NCI-H748 (cell line): ENCODE results near the gene KMT5C.

ENCODE experiments used
- DNase-seq: peaks from one replicate; lab custom pipeline; 2025; ENCODE audit not compliant: unreplicated experiment; lab: John Stamatoyannopoulos, UW

Gene KMT5C

DNA sequence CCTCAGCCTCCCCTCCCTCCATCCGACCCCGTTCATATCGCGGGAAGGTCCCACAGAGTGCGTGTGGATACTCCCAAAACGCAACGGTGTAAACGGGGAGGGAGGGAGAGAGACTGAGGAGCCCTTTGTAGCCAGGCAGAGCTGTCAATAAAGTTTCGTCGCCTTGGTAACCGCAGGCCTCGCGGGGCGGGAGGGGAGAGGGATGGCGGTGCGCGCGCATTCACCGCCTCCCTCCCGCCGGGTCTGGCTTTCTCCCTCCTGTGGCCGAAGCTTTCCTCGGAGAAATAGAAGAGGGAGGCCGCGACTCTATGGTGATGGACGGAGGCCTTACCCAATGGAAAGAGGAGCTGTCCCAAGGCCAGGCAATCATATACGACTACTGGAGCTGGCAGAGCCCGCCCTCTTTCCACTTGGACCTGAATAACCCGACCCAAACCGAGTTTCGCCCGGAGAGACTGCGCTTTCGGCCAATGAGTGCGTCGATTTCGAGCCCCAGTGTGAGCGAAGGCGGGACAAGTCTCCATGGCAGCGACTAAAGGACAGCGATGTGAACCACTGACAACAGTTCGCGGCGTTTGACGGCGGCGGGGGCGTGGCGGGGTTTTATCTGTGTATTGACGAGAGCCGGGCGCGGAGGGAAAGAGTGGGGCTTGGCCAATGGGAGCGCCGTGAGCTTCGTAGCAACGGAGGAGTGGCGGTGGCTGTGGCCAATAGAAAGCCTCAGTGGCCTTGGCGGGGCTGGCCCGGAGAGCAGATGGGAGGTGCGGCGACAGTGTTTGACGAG, at the start of gene KMT5C:
Gene KMT5C, plus strand, starts transcription at position 772 of the 784 bp plus-strand sequence. CDS start 2,061 bp downstream, outside the sequence.
- peak; percentile 100 for DNase-seq

DNA sequence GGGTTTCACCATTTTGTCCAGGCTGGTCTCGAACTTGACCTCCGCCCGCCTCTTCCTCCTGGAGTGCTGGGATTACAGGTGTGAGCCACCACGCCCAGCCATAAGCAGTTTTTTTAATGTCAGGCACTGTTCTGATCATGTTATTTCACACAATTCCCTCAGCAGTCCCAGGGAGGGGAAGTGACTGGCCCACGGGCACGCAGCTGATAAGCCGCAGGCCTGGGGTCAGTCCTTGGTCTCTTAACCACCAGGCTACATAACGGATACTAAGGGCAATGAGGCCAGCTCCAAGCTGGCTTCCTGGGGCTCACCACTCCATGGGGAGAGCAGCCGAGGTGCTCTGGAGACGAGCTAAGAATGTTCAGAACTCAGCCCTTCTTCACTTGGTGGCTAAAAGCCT, 42.4 kb upstream of the KMT5C start:
- DNase-seq = no peak

DNA sequence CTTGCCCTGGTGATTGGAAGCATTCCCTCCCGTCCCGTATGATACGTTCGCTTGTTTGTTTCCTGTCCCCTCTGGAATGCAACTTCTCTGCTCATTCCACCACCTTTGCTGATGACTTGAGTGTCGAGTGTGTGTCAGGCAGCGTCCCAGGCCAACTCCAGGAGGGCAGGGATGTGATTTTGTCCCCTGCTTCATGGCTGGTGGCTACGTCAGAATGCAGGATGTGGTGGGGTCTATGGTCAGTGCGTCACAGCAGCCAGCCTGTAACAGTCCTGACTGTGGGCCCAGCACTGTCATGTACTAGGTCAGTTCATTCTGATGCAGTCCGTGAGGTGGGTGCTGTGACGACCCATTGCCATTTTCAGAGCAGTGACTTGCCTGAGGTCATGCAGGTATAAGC, 39.7 kb upstream of the KMT5C start:
- no peak for DNase-seq

DNA sequence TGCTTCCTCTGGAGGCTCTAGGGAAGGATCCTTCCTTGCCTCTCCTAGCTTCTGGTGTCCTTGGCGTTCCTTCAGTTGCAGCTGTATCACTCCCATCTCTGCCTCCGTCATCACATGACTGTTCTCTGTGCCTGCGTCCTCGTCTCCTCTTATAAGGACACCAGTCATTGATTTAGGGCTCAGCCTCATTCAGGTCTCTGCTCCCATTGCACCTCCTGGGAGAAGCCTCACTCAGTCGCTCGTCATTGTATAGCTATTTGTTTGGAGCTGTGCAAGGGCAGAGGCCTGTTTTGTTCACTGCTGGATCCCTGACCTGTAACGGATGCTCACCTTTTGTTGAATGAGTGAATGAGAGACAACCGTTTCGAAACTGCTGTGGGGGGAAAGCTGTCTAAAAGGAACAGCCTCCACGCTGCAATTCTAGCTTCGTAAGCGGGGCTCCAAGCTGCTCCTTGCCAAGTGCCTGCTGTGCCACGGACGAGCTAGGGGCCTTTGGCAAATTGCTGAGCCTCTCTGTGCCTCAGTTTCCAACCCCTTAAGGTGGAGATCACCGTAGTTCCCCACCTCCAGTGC, 38.7 kb upstream of the KMT5C start:
- DNase-seq = no peak

DNA sequence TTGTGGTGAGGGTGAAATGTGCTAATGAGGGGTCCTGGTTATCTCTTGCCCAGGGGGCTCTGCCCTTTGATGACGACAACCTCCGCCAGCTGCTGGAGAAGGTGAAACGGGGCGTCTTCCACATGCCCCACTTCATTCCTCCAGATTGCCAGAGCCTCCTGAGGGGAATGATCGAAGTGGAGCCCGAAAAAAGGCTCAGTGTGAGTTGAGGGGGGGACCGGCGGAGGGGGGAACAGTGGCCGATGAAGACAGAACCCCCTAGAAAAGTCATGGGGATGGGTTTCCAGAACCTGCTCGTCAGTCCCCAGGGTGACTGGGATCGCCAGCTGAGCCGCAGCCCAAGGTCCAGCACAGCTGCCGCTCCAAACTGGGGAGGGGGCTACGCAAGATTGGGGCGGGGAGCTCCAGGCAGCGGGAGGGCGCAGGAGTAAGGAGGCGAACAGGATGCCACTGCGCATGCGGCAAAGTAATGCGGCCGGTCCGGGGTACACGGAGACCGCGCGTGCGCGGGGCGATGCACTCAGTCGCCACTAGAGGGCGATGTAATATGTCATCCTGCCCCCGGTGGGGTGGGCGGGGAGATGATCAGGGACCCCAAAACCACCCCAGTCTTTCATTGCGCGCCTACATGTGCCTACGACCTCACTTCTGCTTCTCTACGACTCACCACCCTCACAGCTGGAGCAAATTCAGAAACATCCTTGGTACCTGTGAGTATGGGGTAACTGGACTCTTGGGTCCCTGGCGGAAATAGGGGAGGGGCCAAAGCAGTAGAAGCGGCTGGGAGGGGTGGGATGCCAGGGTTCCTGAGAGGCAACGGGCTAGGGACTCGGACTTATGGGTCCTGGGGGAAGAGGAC, 38.0 kb upstream of the KMT5C start:
- peak; percentile 81 for DNase-seq

DNA sequence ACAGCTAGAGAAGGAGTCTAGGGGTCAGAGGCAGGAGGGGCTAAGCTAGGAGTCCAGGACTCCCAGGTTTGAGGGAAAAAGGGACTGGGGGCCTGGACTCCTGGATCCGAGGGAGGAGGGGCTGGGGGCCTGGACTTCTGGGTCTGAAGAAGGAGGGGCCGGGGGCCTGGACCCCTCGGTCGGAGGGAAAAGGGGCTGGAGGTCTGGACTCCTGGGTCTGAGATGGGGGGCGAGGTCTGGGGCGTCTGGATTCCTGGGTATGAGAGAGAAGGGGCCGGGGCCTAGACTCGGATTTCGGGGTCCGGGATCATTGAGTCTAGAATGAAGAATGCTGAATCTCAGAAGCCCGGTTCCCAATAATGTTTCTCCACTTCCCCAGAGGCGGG, 37.4 kb upstream of the KMT5C start:
- no peak for DNase-seq

DNA sequence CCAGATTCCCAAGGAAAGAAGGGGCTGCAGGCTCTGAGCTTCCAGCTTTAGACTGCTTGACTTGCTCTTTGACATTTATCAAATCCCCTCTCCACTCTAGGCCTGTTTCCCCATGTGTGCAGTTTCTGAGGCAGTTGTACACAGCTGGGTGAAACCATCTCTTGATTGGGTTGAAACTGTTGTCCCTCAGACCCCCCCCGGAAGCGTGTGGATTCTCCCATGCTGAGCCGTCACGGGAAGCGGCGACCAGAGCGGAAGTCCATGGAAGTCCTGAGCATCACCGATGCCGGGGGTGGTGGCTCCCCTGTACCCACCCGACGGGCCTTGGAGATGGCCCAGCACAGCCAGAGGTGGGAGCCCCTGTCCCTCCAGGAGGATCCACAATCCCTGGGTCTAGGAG, 36.2 kb upstream of the KMT5C start:
- DNase-seq = no peak

DNA sequence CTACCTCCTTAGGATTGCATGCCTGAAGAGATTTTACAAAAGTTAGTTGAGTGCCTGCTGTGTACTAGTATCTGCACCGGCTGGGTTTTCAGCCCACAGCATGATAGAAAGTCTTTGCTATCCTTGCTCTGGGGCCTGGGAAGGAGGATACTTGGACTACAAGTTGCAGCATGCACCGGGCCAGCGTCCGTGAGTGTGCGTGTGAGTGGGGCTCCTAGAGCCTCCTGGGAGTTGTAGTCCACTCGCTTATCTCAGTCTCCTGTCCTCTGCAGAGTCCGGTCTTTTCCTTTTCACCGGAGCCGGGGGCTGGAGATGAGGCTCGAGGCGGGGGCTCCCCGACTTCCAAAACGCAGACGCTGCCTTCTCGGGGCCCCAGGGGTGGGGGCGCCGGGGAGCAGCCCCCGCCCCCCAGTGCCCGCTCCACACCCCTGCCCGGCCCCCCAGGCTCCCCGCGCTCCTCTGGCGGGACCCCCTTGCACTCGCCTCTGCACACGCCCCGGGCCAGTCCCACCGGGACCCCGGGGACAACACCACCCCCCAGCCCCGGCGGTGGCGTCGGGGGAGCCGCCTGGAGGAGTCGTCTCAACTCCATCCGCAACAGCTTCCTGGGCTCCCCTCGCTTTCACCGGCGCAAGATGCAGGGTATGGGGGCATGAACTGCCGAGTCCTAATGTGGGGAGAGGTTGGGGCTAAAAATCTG, 35.2 kb upstream of the KMT5C start:
- DNase-seq = peak; percentile 53

DNA sequence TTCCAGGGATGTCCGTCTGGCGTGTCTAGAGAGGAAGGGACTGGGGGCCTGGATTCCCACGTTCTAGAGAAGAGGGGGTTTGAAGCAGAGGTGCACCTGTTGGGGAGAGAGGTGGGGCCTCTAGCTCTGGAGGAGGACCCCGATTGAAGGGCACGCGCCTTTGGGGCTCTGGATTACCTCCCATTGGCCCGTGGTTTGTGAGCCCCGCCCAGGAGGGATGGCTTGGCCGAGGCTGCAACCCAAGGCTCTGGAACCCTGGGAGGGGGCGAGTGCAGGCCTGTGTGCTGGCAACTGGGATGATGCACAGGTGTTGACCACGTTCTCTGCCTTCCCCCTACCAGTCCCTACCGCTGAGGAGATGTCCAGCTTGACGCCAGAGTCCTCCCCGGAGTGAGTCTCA, 34.7 kb upstream of the KMT5C start:
- no peak for DNase-seq

DNA sequence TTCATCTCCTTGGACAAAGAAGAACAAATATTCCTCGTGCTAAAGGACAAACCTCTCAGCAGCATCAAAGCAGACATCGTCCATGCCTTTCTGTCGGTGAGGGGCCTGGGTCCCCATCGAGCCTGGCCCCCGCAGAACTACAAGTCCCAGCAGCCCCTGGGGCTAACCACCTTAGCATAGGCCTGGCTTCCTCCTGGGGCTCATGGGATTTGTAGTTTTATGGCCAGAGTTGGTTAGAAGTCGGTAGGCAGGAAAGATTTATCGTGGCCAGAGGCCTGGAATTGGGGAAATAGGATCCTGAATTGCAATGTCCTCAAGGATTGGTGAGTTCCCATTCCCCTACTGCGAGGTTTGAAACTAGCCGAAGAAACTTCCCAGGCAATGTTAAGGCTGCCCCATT, 34.2 kb upstream of the KMT5C start:
- peak; percentile 31 for DNase-seq

DNA sequence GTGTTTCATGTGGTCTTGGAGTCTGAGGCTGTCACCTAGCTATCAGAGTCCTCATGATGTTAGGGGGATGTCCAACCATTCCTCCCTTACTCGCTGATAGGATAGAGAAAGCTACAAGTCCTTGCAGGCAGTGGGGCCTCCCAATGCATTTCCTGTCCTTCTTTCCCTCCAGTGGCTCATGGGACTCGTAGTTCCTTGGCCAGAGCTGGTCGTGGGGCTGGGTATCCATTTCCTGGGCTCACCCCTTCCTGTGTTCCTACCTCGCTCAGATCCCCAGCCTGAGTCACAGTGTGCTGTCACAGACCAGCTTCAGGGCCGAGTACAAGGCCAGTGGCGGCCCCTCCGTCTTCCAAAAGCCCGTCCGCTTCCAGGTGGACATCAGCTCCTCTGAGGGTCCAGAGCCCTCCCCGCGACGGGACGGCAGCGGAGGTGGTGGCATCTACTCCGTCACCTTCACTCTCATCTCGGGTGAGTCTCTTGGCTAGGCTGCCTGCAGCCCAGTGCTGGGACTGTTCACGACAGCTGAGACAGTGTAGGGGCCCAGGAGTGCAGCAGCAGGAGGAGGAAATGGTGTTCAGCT, 33.6 kb upstream of the KMT5C start:
- no peak for DNase-seq

DNA sequence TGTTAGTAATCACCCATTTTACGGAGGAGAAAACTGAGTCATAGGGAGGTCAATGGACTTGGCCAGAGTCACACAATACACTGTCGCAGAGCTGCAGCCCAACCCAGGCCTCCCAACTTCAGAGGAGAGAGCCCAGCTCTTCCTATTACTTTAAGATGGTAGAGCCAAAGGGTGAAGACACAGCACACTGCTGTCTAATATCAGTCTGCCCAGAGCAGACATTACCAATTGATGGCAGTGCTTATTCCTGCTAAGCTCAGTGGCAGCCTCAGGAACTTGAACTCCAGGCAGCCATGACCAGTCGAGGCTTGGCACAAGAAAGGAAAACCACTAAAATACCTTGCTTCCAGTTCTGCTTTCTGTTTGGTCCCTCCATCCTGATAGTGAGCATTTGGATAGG, 33.0 kb upstream of the KMT5C start:
- DNase-seq = no peak

DNA sequence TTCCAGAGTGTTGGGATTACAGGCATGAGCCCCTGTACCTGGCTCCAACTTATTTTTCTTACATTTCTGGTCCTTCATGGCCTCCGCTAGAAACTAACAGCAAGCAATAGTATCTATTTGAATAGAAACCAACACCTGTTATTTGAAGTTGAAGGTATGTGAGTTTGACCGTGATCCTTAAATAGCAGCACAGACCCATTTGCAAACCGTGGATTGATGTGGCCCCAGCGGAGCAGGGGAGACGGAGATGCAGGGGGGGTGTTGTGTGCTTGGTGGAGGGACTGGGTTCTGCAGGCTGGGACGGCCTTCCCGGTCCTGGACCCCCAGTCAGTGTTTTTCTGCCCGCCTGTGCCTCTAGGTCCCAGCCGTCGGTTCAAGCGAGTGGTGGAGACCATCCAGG, 31.4 kb upstream of the KMT5C start:
- no peak for DNase-seq

DNA sequence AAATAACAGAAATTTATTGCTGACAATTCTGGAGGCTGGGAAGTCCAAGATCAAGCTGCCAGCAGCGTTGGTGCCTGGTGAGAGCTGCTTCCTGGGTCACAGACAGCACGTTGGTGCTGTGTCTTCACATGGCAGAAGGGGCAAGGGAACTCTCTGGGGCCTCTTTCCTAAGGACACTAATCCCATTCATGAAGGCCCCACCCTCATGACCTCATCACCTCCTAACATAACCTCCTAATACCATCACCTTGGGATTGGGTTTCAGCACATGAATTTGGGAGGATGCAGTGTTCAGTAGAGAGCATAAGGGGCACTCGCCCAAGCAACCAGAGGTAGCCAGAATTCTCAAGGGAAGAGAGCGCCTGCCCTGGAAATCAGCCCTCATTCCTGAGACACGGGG, 30.2 kb upstream of the KMT5C start:
- DNase-seq = no peak

DNA sequence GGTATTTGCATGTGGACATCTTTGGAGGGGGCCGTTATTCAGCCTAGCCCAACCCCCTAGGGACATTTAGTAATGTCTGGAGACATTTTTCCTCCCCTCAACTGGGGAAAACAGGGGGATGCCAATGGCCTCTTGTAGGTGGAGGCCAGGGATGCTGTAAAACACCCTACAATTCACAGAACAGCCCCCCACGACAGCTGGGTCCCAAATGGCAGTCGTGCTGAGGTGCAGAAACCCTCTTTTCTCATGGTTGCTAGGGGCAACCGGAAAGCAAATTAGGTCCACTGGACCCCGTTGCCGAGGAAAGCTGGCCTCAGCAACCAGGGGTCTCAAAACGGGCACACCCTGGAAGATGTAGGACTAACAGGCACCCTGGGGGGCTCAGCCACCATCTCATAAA, 29.2 kb upstream of the KMT5C start:
- DNase-seq = no peak

DNA sequence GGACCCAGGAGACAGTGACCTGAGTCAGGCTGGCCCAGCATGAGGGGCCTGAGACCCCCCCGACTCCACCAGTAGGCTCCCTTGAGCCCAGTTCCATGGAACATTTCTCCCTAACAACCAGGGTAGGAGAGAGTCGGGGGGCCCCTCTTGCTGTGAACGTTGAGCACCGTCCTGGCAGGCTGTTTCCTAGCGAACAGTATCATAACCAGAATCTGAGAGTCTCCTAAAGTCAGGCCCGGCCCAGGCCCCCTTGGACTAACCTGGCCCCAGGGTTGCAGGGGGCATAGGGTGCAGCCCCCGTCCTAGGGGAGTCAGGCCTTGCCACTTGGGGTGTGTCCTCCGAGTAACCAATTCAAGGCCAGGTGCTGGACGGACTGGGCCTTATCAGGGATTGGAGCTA, 28.3 kb upstream of the KMT5C start:
- no peak for DNase-seq

DNA sequence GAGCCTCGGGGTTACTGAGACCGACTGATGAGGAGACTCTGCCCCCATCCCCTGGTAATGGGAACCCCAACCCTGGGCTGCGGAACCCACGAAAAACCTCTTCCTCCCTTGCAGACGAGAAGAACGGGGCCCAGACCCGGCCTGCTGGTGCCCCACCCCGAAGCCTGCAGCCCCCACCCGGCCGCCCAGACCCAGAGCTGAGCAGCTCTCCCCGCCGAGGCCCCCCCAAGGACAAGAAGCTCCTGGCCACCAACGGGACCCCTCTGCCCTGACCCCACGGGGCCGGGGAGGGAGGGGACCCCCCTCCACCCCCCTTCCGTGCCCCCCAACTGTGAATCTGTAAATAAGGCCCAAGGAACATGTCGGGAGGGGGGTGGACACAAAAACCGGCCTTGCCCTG, 27.9 kb upstream of the KMT5C start:
- no peak for DNase-seq

DNA sequence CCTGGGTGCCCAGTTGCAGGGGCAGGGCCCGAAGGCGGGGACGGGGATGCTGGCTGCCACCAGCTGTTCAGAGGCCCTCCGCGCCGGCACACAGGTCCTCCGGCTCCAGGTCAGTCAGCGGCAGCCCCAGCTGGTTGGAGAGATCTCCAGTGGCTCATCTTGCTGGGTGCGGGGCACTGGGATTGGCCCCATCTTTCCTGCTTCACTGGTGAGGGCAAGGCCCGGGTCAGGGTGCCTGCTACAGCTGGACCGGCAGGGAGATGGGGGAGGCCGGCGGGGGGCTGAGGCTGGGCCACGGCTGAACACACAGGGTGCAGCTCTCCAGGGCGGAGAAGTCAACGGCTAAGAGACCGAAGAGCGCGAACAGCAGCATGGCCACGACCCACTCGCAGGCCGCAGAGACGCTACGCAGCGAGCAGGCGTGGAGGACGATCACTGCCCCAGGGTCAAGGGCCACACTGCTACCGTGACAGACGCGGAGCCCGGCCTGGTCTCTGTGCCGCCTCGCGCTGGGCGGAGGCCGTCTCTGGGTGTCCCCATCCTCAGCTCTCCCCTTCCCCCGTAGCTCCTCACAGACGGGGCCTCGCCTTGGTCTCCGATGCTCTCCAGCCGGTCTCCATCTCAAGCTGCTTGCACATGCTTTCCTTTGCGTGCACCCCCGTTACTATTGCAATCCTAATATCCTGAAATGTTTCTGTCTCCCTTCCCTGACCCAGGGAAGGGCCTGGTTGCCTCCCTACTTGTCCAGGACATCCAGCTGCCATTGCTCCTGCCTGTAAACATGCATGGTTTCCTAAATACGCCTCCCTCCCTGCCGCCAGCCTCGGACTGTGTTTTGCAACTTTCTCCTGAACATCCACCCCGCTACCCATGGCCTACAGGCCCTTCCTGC, 26.8 kb upstream of the KMT5C start:
- DNase-seq = no peak

DNA sequence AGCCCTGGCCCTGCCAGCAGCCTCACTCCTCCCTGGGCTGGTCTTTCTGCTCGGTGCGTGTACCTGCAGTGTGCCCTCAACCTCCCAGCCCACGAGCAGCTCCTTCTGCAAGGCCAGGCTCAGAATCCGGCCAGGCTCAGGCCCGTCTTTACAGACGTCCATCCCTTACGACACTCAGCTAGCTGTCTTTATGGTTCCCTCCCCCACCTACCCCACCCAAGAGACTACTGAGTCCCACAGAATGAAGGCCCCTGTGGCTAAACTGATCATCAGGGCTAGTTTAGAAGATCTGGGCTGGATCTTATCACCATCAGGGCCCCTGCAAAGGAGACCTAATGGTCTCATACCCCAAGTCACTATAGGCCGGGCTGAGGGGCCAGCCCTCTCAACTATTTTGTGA, 25.3 kb upstream of the KMT5C start:
- DNase-seq = no peak

DNA sequence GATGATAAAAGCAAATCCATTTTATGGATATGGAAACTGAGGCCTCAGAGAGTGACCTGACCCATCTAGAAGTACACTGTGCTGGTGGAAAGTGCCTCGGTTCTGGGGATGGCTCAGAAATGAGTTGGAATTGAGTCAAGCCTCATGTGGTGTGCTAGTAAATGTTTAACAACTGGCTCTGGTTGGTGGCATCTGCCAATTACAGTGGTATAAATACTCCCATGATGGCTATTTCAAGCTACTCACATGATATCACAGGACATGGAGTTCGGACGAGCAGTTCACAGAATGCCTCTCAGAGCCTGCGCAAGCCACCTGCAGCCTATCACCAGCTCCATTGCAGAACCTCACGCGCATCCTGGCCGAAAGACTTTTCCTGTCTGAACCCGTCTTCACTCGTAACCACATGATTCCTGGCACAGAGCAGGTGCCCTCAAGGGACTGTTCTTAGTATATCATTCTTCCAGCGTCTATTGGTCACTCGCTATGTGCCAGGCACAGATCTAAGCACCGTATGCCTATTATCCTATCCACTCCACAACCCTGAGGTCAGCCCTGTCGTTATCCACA, 23.6 kb upstream of the KMT5C start:
- DNase-seq = no peak
